Neural cell (in vitro differentiated cells): Measurements from ENCODE around the gene FAM111A. TPM values are rescaled to one million over a fixed set of nuclear protein-coding genes. Genes with fewer than 3 reads are reported as not detected.

Source experiments
- H2AFZ ChIP-seq: fragments of 200-600, 300-800 bp; sonication (generic), shearing (Covaris generic); 2 replicates; pipeline ENCODE4 v1.6.0; 2014; ENCODE audit warnings: low read depth, mild to moderate bottlenecking, antibody characterized with exemption, low read length, moderate library complexity
- H3F3A ChIP-seq: fragments of 200-600 bp; shearing (Covaris generic); 2 replicates; pipeline ENCODE4 v1.6.1; 2016; ENCODE audit warnings: mild to moderate bottlenecking, moderate library complexity, mixed read lengths, antibody characterized with exemption, low read length; ENCODE audit not compliant: insufficient read depth, poor library complexity, severe bottlenecking
- H3K27ac ChIP-seq: fragments of 200-600, 300-800 bp; sonication (generic), shearing (Covaris generic); 2 replicates; pipeline ENCODE4 v1.5.1; 2014; ENCODE audit warnings: mild to moderate bottlenecking, low read length, moderate library complexity
- H3K27me3 ChIP-seq: fragments of 300-800, 200-600 bp; sonication (generic), shearing (Covaris generic); 2 replicates; pipeline ENCODE4 v1.6.0; 2014; ENCODE audit warnings: mild to moderate bottlenecking, low read depth, low read length, moderate library complexity; ENCODE audit not compliant: insufficient read depth
- H3K36me3 ChIP-seq: fragments of 300-800, 200-600 bp; sonication (generic), shearing (Covaris generic); 2 replicates; pipeline ENCODE4 v1.5.1; 2014; ENCODE audit warnings: mild to moderate bottlenecking, antibody characterized with exemption, low read length, moderate library complexity; ENCODE audit not compliant: insufficient read depth
- H3K4me2 ChIP-seq: fragments of 300-800, 200-600 bp; sonication (generic), shearing (Covaris generic); 2 replicates; pipeline ENCODE4 v1.6.0; 2014; ENCODE audit warnings: mild to moderate bottlenecking, low read length
- H3K4me3 ChIP-seq: fragments of 300-800, 200-600 bp; sonication (generic), shearing (Covaris generic); 2 replicates; pipeline ENCODE4 v1.5.1; 2014; ENCODE audit warnings: mild to moderate bottlenecking, low read length, moderate library complexity
- H3K79me2 ChIP-seq: fragments of 200-600 bp; shearing (Covaris generic); replicated peaks from 2 replicates; pipeline ENCODE4 v1.6.0; 2014; ENCODE audit warnings: mild to moderate bottlenecking, low read length, moderate library complexity; ENCODE audit not compliant: insufficient read depth
- H3K9ac ChIP-seq: fragments of 300-800, 200-600 bp; sonication (generic), shearing (Covaris generic); 2 replicates; pipeline ENCODE4 v1.6.1; 2016; ENCODE audit warnings: mild to moderate bottlenecking, low read length, mixed read lengths
- H3K9me2 ChIP-seq: fragments of 200-600 bp; shearing (Covaris generic); 2 replicates; pipeline ENCODE4 v1.6.1; 2016; ENCODE audit warnings: mild to moderate bottlenecking, low read length, mixed read lengths; ENCODE audit not compliant: insufficient read depth
- H3K9me3 ChIP-seq: fragments of 200-600, 300-800 bp; sonication (generic), shearing (Covaris generic); 2 replicates; pipeline ENCODE4 v1.6.1; 2016; ENCODE audit warnings: mild to moderate bottlenecking, mixed run types, low read length, moderate library complexity, mixed read lengths
- H4K20me1 ChIP-seq: fragments of 200-600 bp; shearing (Covaris generic); 2 replicates; pipeline ENCODE4 v1.6.1; 2016; ENCODE audit warnings: mild to moderate bottlenecking, mixed run types; ENCODE audit not compliant: insufficient read depth
- CTCF ChIP-seq: fragments of 450-650 bp; IDR thresholded peaks from 2 replicates; pipeline ENCODE4 v1.5.1; 2014; ENCODE audit warnings: antibody characterized with exemption, mild to moderate bottlenecking, moderate library complexity; ENCODE audit not compliant: poor library complexity, severe bottlenecking
- EP300 ChIP-seq: fragments of 450-650 bp; conservative IDR thresholded peaks from 2 replicates; pipeline ENCODE4 v1.6.1; 2014; ENCODE audit warnings: antibody characterized with exemption, mild to moderate bottlenecking, moderate library complexity; ENCODE audit not compliant: poor library complexity, severe bottlenecking
- EZH2 ChIP-seq: fragments of 200-600, 300-800 bp; shearing (Covaris generic), sonication (generic); IDR thresholded peaks from 2 replicates; pipeline ENCODE4 v1.6.1; 2014; ENCODE audit warnings: antibody characterized with exemption, low read length, borderline replicate concordance, mild to moderate bottlenecking; ENCODE audit not compliant: insufficient read depth, poor library complexity, severe bottlenecking
- MXI1 ChIP-seq: fragments of 450-650 bp; conservative IDR thresholded peaks from 2 replicates; pipeline ENCODE4 v1.6.1; 2014; ENCODE audit warnings: antibody characterized with exemption, mild to moderate bottlenecking; ENCODE audit not compliant: poor library complexity, severe bottlenecking
- POLR2AphosphoS5 ChIP-seq: IDR thresholded peaks from 2 replicates; pipeline ENCODE4 v1.6.1; 2012
- RAD21 ChIP-seq: fragments of 450-650 bp; conservative IDR thresholded peaks from 2 replicates; pipeline ENCODE4 v1.6.1; 2014; ENCODE audit warnings: antibody characterized with exemption, mild to moderate bottlenecking, moderate library complexity
- REST ChIP-seq: IDR thresholded peaks from 2 replicates; pipeline ENCODE4 v1.6.1; 2012; ENCODE audit warnings: borderline replicate concordance
- SMC3 ChIP-seq: fragments of 450-650 bp; conservative IDR thresholded peaks from 2 replicates; pipeline ENCODE4 v1.6.1; 2014; ENCODE audit warnings: antibody characterized with exemption, mild to moderate bottlenecking, moderate library complexity; ENCODE audit not compliant: poor library complexity
- TAF1 ChIP-seq: IDR thresholded peaks from 2 replicates; pipeline ENCODE4 v1.6.1; 2012; ENCODE audit warnings: low read depth
- polyA plus RNA-seq: library from polyadenylated mRNA; depleted of rRNA; stranded (reverse); fragments of >200 nt; gene quantifications from 2 replicates; pipeline ENCODE4 v1.2.3, GENCODE V29; 2014

The FAM111A gene
- polyA plus RNA-seq, 1 donor from 2014 or later = 0.88 TPM

GRCh38 chr11:59144096-59144495 lies 1.4 kb downstream of the FAM111A start:
- Histone ChIP-seq H3K9me2 (no peaks in the 10 kb centered on the region), H2AFZ (no peak overlapping the region), H3K79me2 (no peaks in the 10 kb centered on the region), H3K27me3 (peaks cover 28% of the 10 kb centered on the region), H3K4me2 (no peak overlapping the region), H3K27ac (no peak overlapping the region), H4K20me1 (no peaks in the 10 kb centered on the region), H3K4me3 (no peak overlapping the region), H3F3A (no peaks in the 10 kb centered on the region), H3K9me3 (no peaks in the 10 kb centered on the region), H3K36me3 (no peaks in the 10 kb centered on the region), H3K9ac (no peak overlapping the region)
- TF ChIP-seq CTCF (no peak), MXI1 (no peak), SMC3 (no peak)

- H3K79me2 ChIP-seq = no peaks in the 10 kb centered on the region
- H3K27me3 ChIP-seq = peaks cover 28% of the 10 kb centered on the region
- no peaks in the 10 kb centered on the region for H3K36me3 ChIP-seq
- TF ChIP-seq REST (no peak), CTCF (no peak), SMC3 (no peak), RAD21 (no peak), EP300 (no peak), MXI1 (no peak), POLR2AphosphoS5 (no peak), EZH2 (no peak), TAF1 (no peak)
- H2AFZ ChIP-seq = no peak overlapping the region
- H3K9ac ChIP-seq = no peak overlapping the region
- H4K20me1 ChIP-seq = no peaks in the 10 kb centered on the region
- no peak overlapping the region for H3K4me3 ChIP-seq
- no peak overlapping the region for H3K27ac ChIP-seq
- no peaks in the 10 kb centered on the region for H3F3A ChIP-seq
- H3K9me2 ChIP-seq = no peaks in the 10 kb centered on the region
- no peaks in the 10 kb centered on the region for H3K9me3 ChIP-seq
- no peak overlapping the region for H3K4me2 ChIP-seq
Observed at GRCh38 chr11:59144579-59145345, 2.1 kb downstream of the FAM111A start.
